GM23338 (cell line): ENCODE data around the gene CABLES1. TPM values are rescaled to one million over a fixed set of nuclear protein-coding genes. Genes with fewer than 3 reads are reported as not detected.

Experiments
- ATAC-seq: fragments of 200-7000 bp; cut with Tn5 transposase; 3 replicates; pipeline ENCODE4 v1.9.1; 2020
- DNase-seq: peaks from one replicate; pipeline ENCODE4 v3.0.0-alpha.2; 2015; ENCODE audit warnings: low spot score
- H2AFZ ChIP-seq: fragments of 200-600 bp; sonication (generic); 2 replicates; pipeline ENCODE4 v1.8.0; 2016; ENCODE audit warnings: antibody characterized with exemption, mild to moderate bottlenecking, moderate library complexity
- H3F3A ChIP-seq: fragments of 200-600 bp; sonication (generic); replicated peaks from 2 replicates; pipeline ENCODE4 v1.8.0; 2017; ENCODE audit warnings: antibody characterized with exemption, mixed run types, low read depth
- H3K27ac ChIP-seq: fragments of 200-600 bp; sonication (generic); 2 replicates; pipeline ENCODE4 v1.6.1; 2016; ENCODE audit warnings: low read depth
- H3K27me3 ChIP-seq: fragments of 200-600 bp; sonication (generic); 2 replicates; pipeline ENCODE4 v1.8.0; 2016; ENCODE audit warnings: mild to moderate bottlenecking, mixed run types, moderate library complexity; ENCODE audit not compliant: insufficient read depth
- H3K36me3 ChIP-seq: fragments of 200-600 bp; sonication (generic); 2 replicates; pipeline ENCODE4 v1.8.0; 2016; ENCODE audit warnings: mild to moderate bottlenecking; ENCODE audit not compliant: insufficient read depth
- H3K4me1 ChIP-seq: fragments of 200-600 bp; sonication (generic); 2 replicates; pipeline ENCODE4 v1.8.0; 2016; ENCODE audit warnings: mild to moderate bottlenecking, moderate library complexity; ENCODE audit not compliant: insufficient read depth
- H3K4me2 ChIP-seq: fragments of 200-600 bp; sonication (generic); 2 replicates; pipeline ENCODE4 v1.7.1; 2017; ENCODE audit warnings: mixed run types
- H3K4me3 ChIP-seq: fragments of 200-600 bp; sonication (generic); 2 replicates; pipeline ENCODE4 v1.6.1; 2016; ENCODE audit warnings: mixed run types
- H3K79me2 ChIP-seq: fragments of 200-600 bp; sonication (generic); replicated peaks from 2 replicates; pipeline ENCODE4 v1.8.0; 2017; ENCODE audit warnings: mild to moderate bottlenecking; ENCODE audit not compliant: insufficient read depth
- H3K9me2 ChIP-seq: fragments of 200-600 bp; sonication (generic); 2 replicates; pipeline ENCODE4 v1.8.0; 2017; ENCODE audit not compliant: insufficient read depth
- H4K20me1 ChIP-seq: fragments of 200-600 bp; sonication (generic); replicated peaks from 2 replicates; pipeline ENCODE4 v1.8.0; 2017; ENCODE audit warnings: mild to moderate bottlenecking; ENCODE audit not compliant: insufficient read depth
- H3K27ac Mint-ChIP-seq: 2 replicates; pipeline ENCODE4 v1.8.0; 2020; ENCODE audit warnings: inconsistent platforms, mild to moderate bottlenecking, moderate library complexity, mixed read lengths
- H3K27me3 Mint-ChIP-seq: 3 replicates; pipeline ENCODE4 v1.8.0; 2022; ENCODE audit warnings: low read depth, mild to moderate bottlenecking, moderate library complexity, mixed read lengths, inconsistent platforms; ENCODE audit not compliant: insufficient read depth, poor library complexity
- H3K36me3 Mint-ChIP-seq: 3 replicates; pipeline ENCODE4 v1.8.0; 2021; ENCODE audit warnings: low read depth, mild to moderate bottlenecking, inconsistent platforms, moderate library complexity, mixed read lengths
- H3K4me1 Mint-ChIP-seq: 3 replicates; pipeline ENCODE4 v1.8.0; 2020; ENCODE audit warnings: mild to moderate bottlenecking, inconsistent platforms, mixed read lengths
- H3K4me3 Mint-ChIP-seq: 3 replicates; pipeline ENCODE4 v1.8.0; 2021; ENCODE audit warnings: moderate library complexity, mild to moderate bottlenecking, inconsistent platforms, mixed read lengths
- H3K9me3 Mint-ChIP-seq: 3 replicates; pipeline ENCODE4 v1.8.0; 2020; ENCODE audit warnings: moderate library complexity, mild to moderate bottlenecking, inconsistent platforms, mixed read lengths
- CREB1 ChIP-seq: fragments of 250-450 bp; sonication (Bioruptor Pico); IDR thresholded peaks from 2 replicates; pipeline ENCODE4 v1.5.0; 2020; ENCODE audit warnings: low read depth, mild to moderate bottlenecking, moderate library complexity
- EZH2 ChIP-seq: fragments of 200-600 bp; sonication (generic); IDR thresholded peaks from one replicate; pipeline ENCODE4 v1.8.0; 2017; ENCODE audit warnings: antibody characterized with exemption, mild to moderate bottlenecking, low read depth; ENCODE audit not compliant: unreplicated experiment
- EZH2phosphoT487 ChIP-seq: fragments of 200-600 bp; sonication (generic); IDR thresholded peaks from one replicate; pipeline ENCODE4 v1.8.1; 2018; ENCODE audit warnings: antibody characterized with exemption; ENCODE audit not compliant: unreplicated experiment
- JUNB ChIP-seq: IDR thresholded peaks from one replicate; pipeline ENCODE4 v1.6.1; 2016; ENCODE audit warnings: antibody characterized with exemption; ENCODE audit not compliant: unreplicated experiment
- NANOG ChIP-seq: IDR thresholded peaks from 2 replicates; pipeline ENCODE4 v1.6.1; 2016; ENCODE audit warnings: antibody characterized with exemption, borderline replicate concordance
- POLR2AphosphoS5 ChIP-seq: IDR thresholded peaks from 2 replicates; pipeline ENCODE4 v1.6.1; 2016; ENCODE audit warnings: antibody characterized with exemption, low read depth
- STAT1 ChIP-seq: IDR thresholded peaks from one replicate; pipeline ENCODE4 v1.6.1; 2016; ENCODE audit warnings: antibody characterized with exemption; ENCODE audit not compliant: unreplicated experiment
- ZNF114 ChIP-seq: fragments of 250-450 bp; sonication (Bioruptor Pico); IDR thresholded peaks from 2 replicates; pipeline ENCODE4 v1.5.0; 2020; ENCODE audit warnings: mild to moderate bottlenecking, moderate library complexity
- ZNF331 ChIP-seq: fragments of 250-450 bp; sonication (Bioruptor Pico); IDR thresholded peaks from 2 replicates; pipeline ENCODE4 v1.5.0; 2020; ENCODE audit warnings: low read depth, mild to moderate bottlenecking, moderate library complexity
- polyA plus RNA-seq: library from polyadenylated mRNA; unstranded; fragments of >200 nt; fragmentation: Nextera tagmentation; extraction: Ambion mirVana; gene quantifications from 2 replicates; pipeline ENCODE4 v1.2.1, GENCODE V29; 2016
- total RNA-seq: library from RNA; depleted of rRNA; stranded (reverse); fragments of >200 nt; shearing (Covaris generic); gene quantifications from 2 replicates; pipeline ENCODE4 v1.2.3, GENCODE V29; 2014
- TF ChIP-seq, protein P1 (sequence below): IDR thresholded peaks from 2 replicates; pipeline ENCODE4 v1.6.1; 2016; ENCODE audit warnings: antibody characterized with exemption
- TF ChIP-seq, protein P2 (sequence below): IDR thresholded peaks from one replicate; pipeline ENCODE4 v1.6.1; 2018; ENCODE audit warnings: antibody characterized with exemption; ENCODE audit not compliant: unreplicated experiment
- TF ChIP-seq, protein P3 (sequence below), 2 experiments: fragments of 200-600 bp in 1 of 2; sonication (generic) in 1 of 2; conservative IDR thresholded peaks; 2 replicates each; pipeline versions ENCODE4 v1.5.1 to v1.6.1; 2016 to 2017; ENCODE audit warnings: antibody characterized with exemption in 2 of 2, low read depth in 2 of 2, mild to moderate bottlenecking in 2 of 2, moderate library complexity in 1 of 2
- TF ChIP-seq, protein P4 (sequence below): fragments of 250-450 bp; sonication (Bioruptor Pico); IDR thresholded peaks from 2 replicates; pipeline ENCODE4 v1.5.0; 2020; ENCODE audit warnings: mild to moderate bottlenecking, moderate library complexity

Gene CABLES1
- total and polyA plus RNA-seq, 2 experiments from 2014 or later: 2.6 to 12.4 TPM

DNA sequence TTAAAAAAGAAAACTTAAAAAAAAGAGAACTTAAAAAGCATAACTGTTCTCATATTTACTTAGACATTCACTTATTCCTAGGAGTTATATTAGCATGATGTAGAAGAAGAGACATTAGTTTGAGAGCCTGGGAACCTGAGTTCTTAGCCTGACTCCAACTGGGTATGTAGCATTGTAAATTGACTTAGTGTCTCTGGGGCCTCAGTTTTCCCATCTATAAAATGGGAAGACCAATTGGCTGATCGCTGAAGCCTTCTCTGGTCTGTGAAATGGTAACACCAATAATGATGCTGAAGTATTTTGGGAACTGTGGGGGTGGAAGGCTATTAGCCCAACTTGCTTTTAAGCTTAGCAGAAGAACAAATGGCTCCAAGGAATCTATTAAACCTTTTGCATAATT lies 55.9 kb downstream of the CABLES1 start:
- no peak for TF ChIP-seq STAT1
- no peak for TF ChIP-seq ZNF331 (CRISPR knock-in tag)
- TF ChIP-seq, protein P1, sequence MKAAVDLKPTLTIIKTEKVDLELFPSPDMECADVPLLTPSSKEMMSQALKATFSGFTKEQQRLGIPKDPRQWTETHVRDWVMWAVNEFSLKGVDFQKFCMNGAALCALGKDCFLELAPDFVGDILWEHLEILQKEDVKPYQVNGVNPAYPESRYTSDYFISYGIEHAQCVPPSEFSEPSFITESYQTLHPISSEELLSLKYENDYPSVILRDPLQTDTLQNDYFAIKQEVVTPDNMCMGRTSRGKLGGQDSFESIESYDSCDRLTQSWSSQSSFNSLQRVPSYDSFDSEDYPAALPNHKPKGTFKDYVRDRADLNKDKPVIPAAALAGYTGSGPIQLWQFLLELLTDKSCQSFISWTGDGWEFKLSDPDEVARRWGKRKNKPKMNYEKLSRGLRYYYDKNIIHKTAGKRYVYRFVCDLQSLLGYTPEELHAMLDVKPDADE: no peak
- TF ChIP-seq POLR2AphosphoS5: no peak
- TF ChIP-seq, protein P2, sequence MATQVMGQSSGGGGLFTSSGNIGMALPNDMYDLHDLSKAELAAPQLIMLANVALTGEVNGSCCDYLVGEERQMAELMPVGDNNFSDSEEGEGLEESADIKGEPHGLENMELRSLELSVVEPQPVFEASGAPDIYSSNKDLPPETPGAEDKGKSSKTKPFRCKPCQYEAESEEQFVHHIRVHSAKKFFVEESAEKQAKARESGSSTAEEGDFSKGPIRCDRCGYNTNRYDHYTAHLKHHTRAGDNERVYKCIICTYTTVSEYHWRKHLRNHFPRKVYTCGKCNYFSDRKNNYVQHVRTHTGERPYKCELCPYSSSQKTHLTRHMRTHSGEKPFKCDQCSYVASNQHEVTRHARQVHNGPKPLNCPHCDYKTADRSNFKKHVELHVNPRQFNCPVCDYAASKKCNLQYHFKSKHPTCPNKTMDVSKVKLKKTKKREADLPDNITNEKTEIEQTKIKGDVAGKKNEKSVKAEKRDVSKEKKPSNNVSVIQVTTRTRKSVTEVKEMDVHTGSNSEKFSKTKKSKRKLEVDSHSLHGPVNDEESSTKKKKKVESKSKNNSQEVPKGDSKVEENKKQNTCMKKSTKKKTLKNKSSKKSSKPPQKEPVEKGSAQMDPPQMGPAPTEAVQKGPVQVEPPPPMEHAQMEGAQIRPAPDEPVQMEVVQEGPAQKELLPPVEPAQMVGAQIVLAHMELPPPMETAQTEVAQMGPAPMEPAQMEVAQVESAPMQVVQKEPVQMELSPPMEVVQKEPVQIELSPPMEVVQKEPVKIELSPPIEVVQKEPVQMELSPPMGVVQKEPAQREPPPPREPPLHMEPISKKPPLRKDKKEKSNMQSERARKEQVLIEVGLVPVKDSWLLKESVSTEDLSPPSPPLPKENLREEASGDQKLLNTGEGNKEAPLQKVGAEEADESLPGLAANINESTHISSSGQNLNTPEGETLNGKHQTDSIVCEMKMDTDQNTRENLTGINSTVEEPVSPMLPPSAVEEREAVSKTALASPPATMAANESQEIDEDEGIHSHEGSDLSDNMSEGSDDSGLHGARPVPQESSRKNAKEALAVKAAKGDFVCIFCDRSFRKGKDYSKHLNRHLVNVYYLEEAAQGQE: no peak
- TF ChIP-seq EZH2: no peak
- TF ChIP-seq CREB1 (CRISPR knock-in tag): no peak
- TF ChIP-seq, protein P3, sequence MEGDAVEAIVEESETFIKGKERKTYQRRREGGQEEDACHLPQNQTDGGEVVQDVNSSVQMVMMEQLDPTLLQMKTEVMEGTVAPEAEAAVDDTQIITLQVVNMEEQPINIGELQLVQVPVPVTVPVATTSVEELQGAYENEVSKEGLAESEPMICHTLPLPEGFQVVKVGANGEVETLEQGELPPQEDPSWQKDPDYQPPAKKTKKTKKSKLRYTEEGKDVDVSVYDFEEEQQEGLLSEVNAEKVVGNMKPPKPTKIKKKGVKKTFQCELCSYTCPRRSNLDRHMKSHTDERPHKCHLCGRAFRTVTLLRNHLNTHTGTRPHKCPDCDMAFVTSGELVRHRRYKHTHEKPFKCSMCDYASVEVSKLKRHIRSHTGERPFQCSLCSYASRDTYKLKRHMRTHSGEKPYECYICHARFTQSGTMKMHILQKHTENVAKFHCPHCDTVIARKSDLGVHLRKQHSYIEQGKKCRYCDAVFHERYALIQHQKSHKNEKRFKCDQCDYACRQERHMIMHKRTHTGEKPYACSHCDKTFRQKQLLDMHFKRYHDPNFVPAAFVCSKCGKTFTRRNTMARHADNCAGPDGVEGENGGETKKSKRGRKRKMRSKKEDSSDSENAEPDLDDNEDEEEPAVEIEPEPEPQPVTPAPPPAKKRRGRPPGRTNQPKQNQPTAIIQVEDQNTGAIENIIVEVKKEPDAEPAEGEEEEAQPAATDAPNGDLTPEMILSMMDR (conservative IDR thresholded peaks at IDR 0.05; ENCODE audit: low read depth in 2 of 2): no peak
- TF ChIP-seq EZH2phosphoT487: no peak
- no peak for TF ChIP-seq ZNF114
- TF ChIP-seq NANOG: no peak
- TF ChIP-seq JUNB: no peak
- TF ChIP-seq, protein P4, sequence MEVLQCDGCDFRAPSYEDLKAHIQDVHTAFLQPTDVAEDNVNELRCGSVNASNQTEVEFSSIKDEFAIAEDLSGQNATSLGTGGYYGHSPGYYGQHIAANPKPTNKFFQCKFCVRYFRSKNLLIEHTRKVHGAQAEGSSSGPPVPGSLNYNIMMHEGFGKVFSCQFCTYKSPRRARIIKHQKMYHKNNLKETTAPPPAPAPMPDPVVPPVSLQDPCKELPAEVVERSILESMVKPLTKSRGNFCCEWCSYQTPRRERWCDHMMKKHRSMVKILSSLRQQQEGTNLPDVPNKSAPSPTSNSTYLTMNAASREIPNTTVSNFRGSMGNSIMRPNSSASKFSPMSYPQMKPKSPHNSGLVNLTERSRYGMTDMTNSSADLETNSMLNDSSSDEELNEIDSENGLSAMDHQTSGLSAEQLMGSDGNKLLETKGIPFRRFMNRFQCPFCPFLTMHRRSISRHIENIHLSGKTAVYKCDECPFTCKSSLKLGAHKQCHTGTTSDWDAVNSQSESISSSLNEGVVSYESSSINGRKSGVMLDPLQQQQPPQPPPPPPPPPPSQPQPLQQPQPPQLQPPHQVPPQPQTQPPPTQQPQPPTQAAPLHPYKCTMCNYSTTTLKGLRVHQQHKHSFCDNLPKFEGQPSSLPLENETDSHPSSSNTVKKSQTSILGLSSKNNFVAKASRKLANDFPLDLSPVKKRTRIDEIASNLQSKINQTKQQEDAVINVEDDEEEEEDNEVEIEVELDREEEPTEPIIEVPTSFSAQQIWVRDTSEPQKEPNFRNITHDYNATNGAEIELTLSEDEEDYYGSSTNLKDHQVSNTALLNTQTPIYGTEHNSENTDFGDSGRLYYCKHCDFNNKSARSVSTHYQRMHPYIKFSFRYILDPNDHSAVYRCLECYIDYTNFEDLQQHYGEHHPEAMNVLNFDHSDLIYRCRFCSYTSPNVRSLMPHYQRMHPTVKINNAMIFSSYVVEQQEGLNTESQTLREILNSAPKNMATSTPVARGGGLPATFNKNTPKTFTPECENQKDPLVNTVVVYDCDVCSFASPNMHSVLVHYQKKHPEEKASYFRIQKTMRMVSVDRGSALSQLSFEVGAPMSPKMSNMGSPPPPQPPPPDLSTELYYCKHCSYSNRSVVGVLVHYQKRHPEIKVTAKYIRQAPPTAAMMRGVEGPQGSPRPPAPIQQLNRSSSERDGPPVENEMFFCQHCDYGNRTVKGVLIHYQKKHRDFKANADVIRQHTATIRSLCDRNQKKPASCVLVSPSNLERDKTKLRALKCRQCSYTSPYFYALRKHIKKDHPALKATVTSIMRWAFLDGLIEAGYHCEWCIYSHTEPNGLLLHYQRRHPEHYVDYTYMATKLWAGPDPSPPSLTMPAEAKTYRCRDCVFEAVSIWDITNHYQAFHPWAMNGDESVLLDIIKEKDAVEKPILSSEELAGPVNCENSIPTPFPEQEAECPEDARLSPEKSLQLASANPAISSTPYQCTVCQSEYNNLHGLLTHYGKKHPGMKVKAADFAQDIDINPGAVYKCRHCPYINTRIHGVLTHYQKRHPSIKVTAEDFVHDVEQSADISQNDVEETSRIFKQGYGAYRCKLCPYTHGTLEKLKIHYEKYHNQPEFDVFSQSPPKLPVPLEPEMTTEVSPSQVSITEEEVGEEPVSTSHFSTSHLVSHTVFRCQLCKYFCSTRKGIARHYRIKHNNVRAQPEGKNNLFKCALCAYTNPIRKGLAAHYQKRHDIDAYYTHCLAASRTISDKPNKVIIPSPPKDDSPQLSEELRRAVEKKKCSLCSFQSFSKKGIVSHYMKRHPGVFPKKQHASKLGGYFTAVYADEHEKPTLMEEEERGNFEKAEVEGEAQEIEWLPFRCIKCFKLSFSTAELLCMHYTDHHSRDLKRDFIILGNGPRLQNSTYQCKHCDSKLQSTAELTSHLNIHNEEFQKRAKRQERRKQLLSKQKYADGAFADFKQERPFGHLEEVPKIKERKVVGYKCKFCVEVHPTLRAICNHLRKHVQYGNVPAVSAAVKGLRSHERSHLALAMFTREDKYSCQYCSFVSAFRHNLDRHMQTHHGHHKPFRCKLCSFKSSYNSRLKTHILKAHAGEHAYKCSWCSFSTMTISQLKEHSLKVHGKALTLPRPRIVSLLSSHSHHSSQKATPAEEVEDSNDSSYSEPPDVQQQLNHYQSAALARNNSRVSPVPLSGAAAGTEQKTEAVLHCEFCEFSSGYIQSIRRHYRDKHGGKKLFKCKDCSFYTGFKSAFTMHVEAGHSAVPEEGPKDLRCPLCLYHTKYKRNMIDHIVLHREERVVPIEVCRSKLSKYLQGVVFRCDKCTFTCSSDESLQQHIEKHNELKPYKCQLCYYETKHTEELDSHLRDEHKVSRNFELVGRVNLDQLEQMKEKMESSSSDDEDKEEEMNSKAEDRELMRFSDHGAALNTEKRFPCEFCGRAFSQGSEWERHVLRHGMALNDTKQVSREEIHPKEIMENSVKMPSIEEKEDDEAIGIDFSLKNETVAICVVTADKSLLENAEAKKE (CRISPR knock-in tag): no peak
- Histone ChIP-seq H3K4me1 (peaks cover 12% of the 10 kb centered on the region; the same call in 1 of the 2 replicates), H2AFZ (no peak overlapping the region), H3F3A (no peaks in the 10 kb centered on the region; the same call in 1 of the 2 replicates), H3K27me3 (no peaks in the 10 kb centered on the region), H3K4me2 (no peak overlapping the region), H4K20me1 (peaks cover 8% of the 10 kb centered on the region; the same call in 1 of the 2 replicates), H3K4me3 (no peak overlapping the region), H3K79me2 (peaks cover 5% of the 10 kb centered on the region), H3K36me3 (peaks cover 2% of the 10 kb centered on the region; the same call in 1 of the 2 replicates), H3K9me2 (no peaks in the 10 kb centered on the region), H3K27ac (no peak overlapping the region)
- Mint-ChIP-seq H3K9me3 (no peaks in the 10 kb centered on the region), H3K27me3 (peaks cover 7% of the 10 kb centered on the region), H3K4me1 (peaks cover 40% of the 10 kb centered on the region), H3K36me3 (peaks cover 28% of the 10 kb centered on the region), H3K27ac (no peak overlapping the region), H3K4me3 (no peak overlapping the region)
- ATAC-seq (no peak), DNase-seq (no peak)
